Neutrophil (primary cell): ENCODE data around the gene CYP8B1.

ENCODE experiments used
- H3K27ac ChIP-seq: fragments of 200-600 bp; sonication (generic); 2 replicates; pipeline ENCODE4 v1.5.1; 2016; ENCODE audit warnings: mild to moderate bottlenecking, moderate library complexity
- H3K27me3 ChIP-seq: fragments of 200-600 bp; sonication (generic); 2 replicates; pipeline ENCODE4 v1.6.0; 2016; ENCODE audit warnings: mild to moderate bottlenecking
- H3K36me3 ChIP-seq: fragments of 200-600 bp; sonication (generic); 2 replicates; pipeline ENCODE4 v1.5.1; 2017
- H3K4me1 ChIP-seq, 2 experiments: fragments of 200-600 bp in 1 of 2; sonication (generic) in 1 of 2; 1 replicate in 1 of 2; 2 replicates in 1 of 2; pipeline versions ENCODE4 v1.5.1 to v1.6.1; 2013 to 2016; ENCODE audit warnings: low read depth in 1 of 2, low read length in 1 of 2, mild to moderate bottlenecking in 1 of 2, moderate library complexity in 1 of 2; ENCODE audit not compliant: control insufficient read depth in 1 of 2, insufficient read depth in 1 of 2
- H3K4me3 ChIP-seq, 2 experiments: fragments of 200-600 bp in 1 of 2; sonication (generic) in 1 of 2; 1 replicate in 1 of 2; 2 replicates in 1 of 2; pipeline ENCODE4 v1.5.1; 2013 to 2016; ENCODE audit warnings: low read depth in 1 of 2, low read length in 1 of 2, mild to moderate bottlenecking in 1 of 2, moderate library complexity in 1 of 2
- H3K9me3 ChIP-seq: fragments of 200-600 bp; sonication (generic); 2 replicates; pipeline ENCODE4 v1.5.1; 2016
- CTCF ChIP-seq: fragments of 200-600 bp; sonication (generic); IDR thresholded peaks from 2 replicates; pipeline ENCODE4 v1.5.1; 2016; ENCODE audit warnings: antibody characterized with exemption

The CYP8B1 gene

GRCh38 chr3:42880601-42881451 lies 5.1 kb upstream of the CYP8B1 start:
- Histone ChIP-seq H3K9me3 (no peaks in the 10 kb centered on the region), H3K36me3 (no peaks in the 10 kb centered on the region), H3K4me3 (peak overlapping the region; percentile 29 to 53), H3K27ac (no peak overlapping the region), H3K27me3 (peaks cover 38% of the 10 kb centered on the region), H3K4me1 (peaks cover 7 to 9% of the 10 kb centered on the region in 2 experiments)
- peak; percentile 69 for TF ChIP-seq CTCF

- H3K4me3 ChIP-seq, result no peak overlapping the region
- TF ChIP-seq CTCF, result no peak
Measured at GRCh38 chr3:42880183-42880582, 4.5 kb upstream of the CYP8B1 start.

GRCh38 chr3:42877881-42878280 lies 2.2 kb upstream of the CYP8B1 start:
- H3K27me3 ChIP-seq, result peaks cover 38% of the 10 kb centered on the region
- peaks cover 7 to 9% of the 10 kb centered on the region in 2 experiments for H3K4me1 ChIP-seq
- H3K27ac ChIP-seq, result no peak overlapping the region
- no peaks in the 10 kb centered on the region for H3K9me3 ChIP-seq
- H3K4me3 ChIP-seq, result no peak overlapping the region
- no peaks in the 10 kb centered on the region for H3K36me3 ChIP-seq
- TF ChIP-seq CTCF, result no peak

More at GRCh38 chr3:42880183-42880582, 4.5 kb upstream of the CYP8B1 start:
- H3K9me3 ChIP-seq, result no peaks in the 10 kb centered on the region
- no peak overlapping the region for H3K27ac ChIP-seq
- peaks cover 38% of the 10 kb centered on the region for H3K27me3 ChIP-seq
- no peaks in the 10 kb centered on the region for H3K36me3 ChIP-seq
- peaks cover 7 to 9% of the 10 kb centered on the region in 2 experiments for H3K4me1 ChIP-seq

- no peak overlapping the region for H3K27ac ChIP-seq
- peaks cover 34% of the 10 kb centered on the region for H3K27me3 ChIP-seq
Measured at GRCh38 chr3:42876940-42877720, 1.5 kb upstream of the CYP8B1 start.

GRCh38 chr3:42876401-42876800 lies 722 bp upstream of the CYP8B1 start:
- H3K36me3 ChIP-seq, result no peaks in the 10 kb centered on the region
- TF ChIP-seq CTCF, result no peak
- peaks cover 26% of the 10 kb centered on the region for H3K27me3 ChIP-seq

More at GRCh38 chr3:42876940-42877720, 1.5 kb upstream of the CYP8B1 start:
- Histone ChIP-seq H3K36me3 (no peaks in the 10 kb centered on the region), H3K4me1 (peaks cover 7 to 9% of the 10 kb centered on the region in 2 experiments), H3K4me3 (no peak overlapping the region), H3K9me3 (no peaks in the 10 kb centered on the region)
- no peak for TF ChIP-seq CTCF

More at GRCh38 chr3:42876401-42876800, 722 bp upstream of the CYP8B1 start:
- no peak overlapping the region for H3K4me3 ChIP-seq
- H3K4me1 ChIP-seq, result peaks cover 7 to 9% of the 10 kb centered on the region in 2 experiments
- no peak overlapping the region for H3K27ac ChIP-seq
- no peaks in the 10 kb centered on the region for H3K9me3 ChIP-seq
